Left kidney (tissue), 2 donors: ENCODE measurements around the gene RACGAP1. TPM values are rescaled to one million over a fixed set of nuclear protein-coding genes. Genes with fewer than 3 reads are reported as not detected.

Experiments used
- DNase-seq: peaks from one replicate; pipeline ENCODE4 v3.0.0-alpha.2; 2013
- polyA plus RNA-seq: library from polyadenylated mRNA; unstranded; fragments of 120-200 nt; gene quantifications from one replicate; pipeline ENCODE4 v1.2.1, GENCODE V29; 2013; ENCODE audit not compliant: insufficient read length

The RACGAP1 gene
- polyA plus RNA-seq, 1 donor, result 70.8 TPM

GRCh38 chr12:50057000-50057841, 31.9 kb upstream of the RACGAP1 start, which contains the start of gene ASIC1:
ASIC1 (plus strand) TSS chr12:50057596; CDS start chr12:50058767, 1,171 bp downstream.
- peak; percentile 54 for DNase-seq

GRCh38 chr12:50056639-50056976, 31.3 kb upstream of the RACGAP1 start:
- DNase-seq, result no peak

GRCh38 chr12:50055831-50056638, 30.7 kb upstream of the RACGAP1 start:
- DNase-seq, result no peak

- DNase-seq, result no peak
Observed at GRCh38 chr12:50053583-50053982, 28.3 kb upstream of the RACGAP1 start.

- DNase-seq, result no peak
Observed at GRCh38 chr12:50052964-50053363, 27.7 kb upstream of the RACGAP1 start.

- DNase-seq, result no peak
Observed at GRCh38 chr12:50052544-50052943, 27.2 kb upstream of the RACGAP1 start.

GRCh38 chr12:50051101-50051806, 26.0 kb upstream of the RACGAP1 start:
- no peak for DNase-seq

- DNase-seq, result no peak
Observed at GRCh38 chr12:50050410-50051098, 25.3 kb upstream of the RACGAP1 start.

DNA sequence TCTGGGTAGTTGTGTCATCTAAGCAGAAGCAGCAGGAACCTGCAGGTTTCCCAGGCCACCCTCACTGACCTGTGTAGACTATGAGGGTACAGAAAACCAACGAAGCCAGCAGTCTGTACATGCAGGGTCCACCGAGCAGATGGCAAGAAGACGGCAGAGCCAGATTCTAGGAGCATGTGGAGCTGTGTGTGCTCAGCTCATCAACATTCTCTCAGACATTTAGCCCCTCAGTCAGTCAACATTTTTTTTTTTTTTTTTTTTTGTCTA, 24.8 kb upstream of the RACGAP1 start:
- no peak for DNase-seq

GRCh38 chr12:50049254-50050118, 24.2 kb upstream of the RACGAP1 start:
- no peak for DNase-seq

GRCh38 chr12:50047693-50048250, 22.5 kb upstream of the RACGAP1 start:
- no peak for DNase-seq

- DNase-seq, result no peak
Observed at GRCh38 chr12:50043854-50044253, 18.6 kb upstream of the RACGAP1 start.

DNA sequence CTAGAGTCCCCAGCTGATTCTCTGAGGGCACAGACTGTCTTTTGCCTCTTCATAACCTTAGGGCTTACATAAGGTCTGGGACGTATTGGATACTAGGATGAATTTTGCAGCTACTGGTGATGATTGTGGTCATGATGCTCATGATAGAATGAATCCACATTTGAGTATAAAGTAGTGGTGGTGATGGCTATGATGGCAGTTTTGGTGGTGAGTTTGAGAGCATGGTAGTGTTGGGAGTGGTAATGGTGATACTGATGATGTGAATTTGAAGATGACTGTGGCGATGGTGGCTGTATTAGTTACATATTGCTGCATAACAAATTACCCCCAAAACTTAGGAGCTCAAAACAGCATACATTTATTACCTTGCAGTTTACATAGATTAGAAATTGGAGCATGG, 18.0 kb upstream of the RACGAP1 start:
- no peak for DNase-seq

DNA sequence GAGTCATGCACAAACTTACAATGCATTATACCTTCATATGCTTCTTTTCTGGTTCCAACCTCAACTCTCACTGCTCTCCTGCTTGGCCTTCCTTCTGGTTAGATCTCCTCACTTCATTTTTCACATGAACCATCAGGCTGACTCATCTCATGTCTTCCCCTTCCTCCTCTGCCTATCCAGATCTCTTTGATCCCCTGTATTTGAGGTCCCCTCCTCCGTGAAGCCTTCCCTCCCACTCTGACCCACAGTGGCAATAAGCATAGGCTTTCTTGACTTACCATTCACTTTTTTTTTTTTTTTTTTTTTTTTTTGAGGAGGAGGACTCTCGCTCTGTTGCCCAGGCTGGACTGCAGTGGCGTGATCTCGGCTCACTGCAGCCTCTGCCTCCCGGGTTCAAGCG, 17.4 kb upstream of the RACGAP1 start:
- DNase-seq, result no peak

DNA sequence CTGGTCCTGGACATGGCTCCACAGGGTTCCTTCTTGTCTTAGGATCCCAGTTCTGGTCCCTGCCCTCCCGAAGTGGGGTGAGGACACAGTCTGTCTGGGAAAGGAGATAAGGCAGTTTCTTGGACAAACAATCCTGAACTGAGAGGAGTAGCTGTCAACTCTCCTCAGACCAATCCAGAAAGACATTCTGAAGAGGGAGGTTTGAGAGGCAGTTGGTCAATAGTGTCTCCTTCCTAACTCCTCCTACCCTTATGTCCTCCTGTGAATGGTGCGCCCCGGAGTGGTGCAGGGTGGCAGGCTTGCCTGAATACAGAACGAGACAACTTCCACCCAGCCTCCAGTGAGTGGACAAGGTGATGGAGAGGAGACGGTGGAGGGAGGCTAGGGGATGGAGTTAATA, 16.7 kb upstream of the RACGAP1 start:
- no peak for DNase-seq

DNA sequence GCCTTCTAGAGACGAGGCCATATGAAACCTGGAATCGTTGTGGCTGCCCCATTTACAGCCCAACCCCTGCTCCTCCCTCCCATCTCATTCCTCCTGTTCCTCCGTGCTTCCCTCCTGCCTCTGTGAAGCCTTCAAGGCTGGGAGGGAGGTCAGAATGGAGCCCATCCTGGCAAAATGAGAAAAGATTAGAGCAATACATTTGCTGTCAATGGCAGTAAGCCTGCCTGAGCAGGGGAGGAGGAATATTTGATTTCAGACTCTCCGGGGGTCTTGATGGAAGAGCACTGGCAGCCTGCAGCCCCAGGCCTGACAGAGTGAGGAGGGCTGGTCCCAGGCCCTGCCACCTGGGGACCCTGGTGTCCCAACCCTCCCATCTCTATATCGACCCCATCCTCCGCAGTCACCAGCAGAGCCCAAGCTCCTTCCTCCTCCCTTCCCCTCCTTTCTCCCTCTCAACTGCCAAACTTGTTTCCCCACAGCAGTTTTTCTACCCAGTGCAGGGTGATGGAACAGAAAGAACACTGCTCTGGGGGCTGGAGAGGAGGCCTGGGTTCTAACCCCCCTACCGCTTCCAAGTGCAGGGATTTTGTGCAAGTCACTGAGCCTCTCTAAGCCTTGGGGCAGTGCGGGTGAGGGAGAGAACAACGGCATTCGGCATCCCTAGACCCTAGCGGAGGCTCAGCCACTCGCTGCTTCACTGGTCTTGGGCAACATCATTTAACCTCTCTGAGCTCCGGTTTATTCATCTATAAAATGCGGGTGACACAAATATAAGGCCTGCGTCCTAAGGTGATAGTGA, 16.0 kb upstream of the RACGAP1 start:
- DNase-seq, result no peak

DNA sequence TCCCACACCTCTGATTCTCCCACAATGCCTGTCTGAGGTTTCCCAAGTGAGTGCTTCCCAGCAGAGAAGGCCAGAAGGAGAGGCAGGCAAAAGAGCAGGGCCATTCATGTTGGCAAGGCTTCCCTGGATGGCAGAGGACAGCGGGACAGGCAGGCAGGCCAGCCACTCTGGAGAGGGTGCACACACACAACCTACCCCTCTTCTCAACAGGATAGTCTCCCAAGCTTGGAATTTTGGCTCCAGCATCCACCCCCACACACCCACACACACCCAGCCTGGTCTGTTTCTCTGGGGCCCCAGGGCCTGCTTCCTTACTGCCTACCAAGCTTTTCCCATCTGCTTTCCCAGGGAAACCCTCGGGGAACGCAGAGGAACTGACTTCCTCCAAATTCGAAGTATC, 15.4 kb upstream of the RACGAP1 start:
- DNase-seq, result no peak

GRCh38 chr12:50039151-50039835, 14.0 kb upstream of the RACGAP1 start:
- DNase-seq, result peak; percentile 70

GRCh38 chr12:50038336-50038735, 13.0 kb upstream of the RACGAP1 start:
- no peak for DNase-seq
